Keratinocyte (primary cell): Measurements from ENCODE around the gene ASB16. TPM values are rescaled to one million over a fixed set of nuclear protein-coding genes. Genes with fewer than 3 reads are reported as not detected.

Experiments
- DNase-seq: peaks from one replicate; pipeline ENCODE4 v3.0.0-alpha.2; 2011; ENCODE audit warnings: low read depth, missing footprints, low spot score
- FAIRE-seq: peaks from 2 replicates; lab custom pipeline; 2011; peaks lifted over from hg19 to GRCh38; lab: Jason Lieb, UNC
- H2AFZ ChIP-seq: 2 replicates; pipeline ENCODE4 v1.6.0; 2012; ENCODE audit warnings: low read length, control low read depth, inconsistent platforms; ENCODE audit not compliant: control insufficient read depth
- H3K27ac ChIP-seq: 2 replicates; pipeline ENCODE4 v1.5.1; 2011; ENCODE audit warnings: low read length; ENCODE audit not compliant: control insufficient read depth, insufficient read depth
- H3K27me3 ChIP-seq: 3 replicates; pipeline ENCODE4 v1.6.0; 2011; ENCODE audit warnings: low read length; ENCODE audit not compliant: control insufficient read depth, insufficient read depth; ENCODE audit errors: extremely low read depth
- H3K36me3 ChIP-seq, 2 experiments: 2 replicates in 1 of 2; 3 replicates in 1 of 2; pipeline ENCODE4 v1.5.1; 2011; ENCODE audit warnings: low read length in 2 of 2, mild to moderate bottlenecking in 1 of 2; ENCODE audit not compliant: control insufficient read depth in 2 of 2, insufficient read depth in 2 of 2; ENCODE audit errors: extremely low read depth in 1 of 2
- H3K4me1 ChIP-seq: 3 replicates; pipeline ENCODE4 v1.5.1; 2011; ENCODE audit warnings: low read length; ENCODE audit not compliant: control insufficient read depth, insufficient read depth; ENCODE audit errors: extremely low read depth
- H3K4me2 ChIP-seq: 3 replicates; pipeline ENCODE4 v1.6.0; 2011; ENCODE audit warnings: low read depth, low read length; ENCODE audit not compliant: control insufficient read depth, insufficient read depth; ENCODE audit errors: extremely low read depth
- H3K4me3 ChIP-seq, 3 experiments: fragments of 200-600 bp in 1 of 3; sonication (generic) in 1 of 3; 2 replicates in 2 of 3; 3 replicates in 1 of 3; pipeline ENCODE4 v1.5.1; 2011 to 2016; ENCODE audit warnings: low read length in 3 of 3, mild to moderate bottlenecking in 3 of 3, control low read depth in 2 of 3, inconsistent platforms in 1 of 3, low read depth in 1 of 3, mixed read lengths in 1 of 3, mixed run types in 1 of 3, moderate library complexity in 1 of 3; ENCODE audit not compliant: control insufficient read depth in 2 of 3, insufficient read depth in 2 of 3; ENCODE audit errors: extremely low read depth in 1 of 3
- H3K79me2 ChIP-seq: 2 replicates; pipeline ENCODE4 v1.6.0; 2012; ENCODE audit warnings: low read length; ENCODE audit not compliant: control insufficient read depth, insufficient read depth
- H3K9ac ChIP-seq: 3 replicates; pipeline ENCODE4 v1.6.0; 2011; ENCODE audit warnings: low read length; ENCODE audit not compliant: control insufficient read depth, insufficient read depth; ENCODE audit errors: extremely low read depth
- H3K9me1 ChIP-seq: 3 replicates; pipeline ENCODE4 v1.6.0; 2011; ENCODE audit warnings: low read length; ENCODE audit not compliant: control insufficient read depth, insufficient read depth; ENCODE audit errors: extremely low read depth
- H3K9me3 ChIP-seq: 2 replicates; pipeline ENCODE4 v1.5.1; 2012; ENCODE audit warnings: low read depth, low read length; ENCODE audit not compliant: control insufficient read depth
- H4K20me1 ChIP-seq: 3 replicates; pipeline ENCODE4 v1.6.0; 2011; ENCODE audit warnings: low read length; ENCODE audit not compliant: control insufficient read depth, insufficient read depth; ENCODE audit errors: extremely low read depth
- EZH2 ChIP-seq: IDR thresholded peaks from one replicate; pipeline ENCODE4 v1.6.1; 2012; ENCODE audit warnings: inconsistent platforms, mild to moderate bottlenecking, low read length, moderate library complexity
- dilution Hi-C: fragments of 300-500 bp; cut with MboI; formaldehyde crosslinking; loops from one replicate; pipeline ENCODE4 v1.7.0; 2020; ENCODE audit warnings: low sequenced_read_pairs; ENCODE audit not compliant: extremely low pct_ligation_motif_present
- polyA plus RNA-seq, 5 experiments: library from polyadenylated mRNA; depleted of rRNA in 3 of 5; stranded (reverse) in 3 of 5; stranded (forward) in 1 of 5; unstranded in 1 of 5; fragments of >200 nt; gene quantifications; 1 replicate in 1 of 5; 2 replicates in 3 of 5; 3 replicates in 1 of 5; pipeline versions ENCODE4 v1.2.1 to v1.2.3, GENCODE V29; 2011 to 2012; ENCODE audit warnings: missing spikeins in 2 of 5, low read depth in 1 of 5, low replicate concordance in 1 of 5
- TF ChIP-seq, protein P1 (sequence below), 3 experiments: IDR thresholded peaks in 1 of 3; conservative IDR thresholded peaks in 1 of 3; optimal IDR thresholded peaks in 1 of 3; 2 replicates in 2 of 3; 3 replicates in 1 of 3; pipeline versions ENCODE3 to v1.5.1; 2011; ENCODE audit warnings: low read length in 3 of 3, mild to moderate bottlenecking in 3 of 3, moderate library complexity in 2 of 3, control low read depth in 1 of 3, inconsistent platforms in 1 of 3; ENCODE audit not compliant: insufficient read depth in 2 of 3; ENCODE audit errors: extremely low read depth in 1 of 3

ASB16 gene
- polyA plus RNA-seq, 1 donor (not counting 4 experiments of a cell fraction or from before 2014, with no cell fraction given) = not detected

DNA sequence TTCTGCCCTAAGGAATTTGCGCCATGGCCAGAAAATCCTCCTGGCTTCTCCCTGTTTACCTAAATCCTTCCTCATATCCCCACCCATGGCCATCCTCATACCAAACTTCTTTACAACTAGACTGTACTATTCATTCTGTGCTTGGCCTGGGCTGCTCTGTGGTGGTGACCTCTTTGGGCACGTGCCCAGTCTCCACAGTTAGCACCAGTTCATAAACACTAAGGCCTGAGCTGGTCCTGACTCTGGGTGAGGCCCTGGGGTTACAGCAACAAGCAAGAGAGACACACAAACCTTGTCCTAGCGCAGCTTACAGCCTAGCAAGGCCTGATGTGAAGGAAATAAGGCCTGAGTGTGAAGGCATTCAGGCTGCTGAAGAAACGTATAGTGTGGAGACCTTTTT lies 32.3 kb downstream of the ASB16 start:
- Histone ChIP-seq H3K9me3 (no peaks in the 10 kb centered on the region), H3K27ac (no peak overlapping the region), H3K36me3 (peaks cover 14% of the 10 kb centered on the region in 2 experiments), H3K79me2 (peaks cover 13% of the 10 kb centered on the region), H2AFZ (no peak overlapping the region), H3K4me2 (no peak overlapping the region), H3K4me3 (no peak overlapping the region), H3K9me1 (peaks cover 5% of the 10 kb centered on the region), H3K4me1 (peaks cover 37% of the 10 kb centered on the region), H4K20me1 (peaks cover 2% of the 10 kb centered on the region), H3K9ac (no peak overlapping the region), H3K27me3 (no peaks in the 10 kb centered on the region)
- DNase-seq (no peak), FAIRE-seq (no peak)
- dilution Hi-C loops = no loop called here
- TF ChIP-seq, protein P1, sequence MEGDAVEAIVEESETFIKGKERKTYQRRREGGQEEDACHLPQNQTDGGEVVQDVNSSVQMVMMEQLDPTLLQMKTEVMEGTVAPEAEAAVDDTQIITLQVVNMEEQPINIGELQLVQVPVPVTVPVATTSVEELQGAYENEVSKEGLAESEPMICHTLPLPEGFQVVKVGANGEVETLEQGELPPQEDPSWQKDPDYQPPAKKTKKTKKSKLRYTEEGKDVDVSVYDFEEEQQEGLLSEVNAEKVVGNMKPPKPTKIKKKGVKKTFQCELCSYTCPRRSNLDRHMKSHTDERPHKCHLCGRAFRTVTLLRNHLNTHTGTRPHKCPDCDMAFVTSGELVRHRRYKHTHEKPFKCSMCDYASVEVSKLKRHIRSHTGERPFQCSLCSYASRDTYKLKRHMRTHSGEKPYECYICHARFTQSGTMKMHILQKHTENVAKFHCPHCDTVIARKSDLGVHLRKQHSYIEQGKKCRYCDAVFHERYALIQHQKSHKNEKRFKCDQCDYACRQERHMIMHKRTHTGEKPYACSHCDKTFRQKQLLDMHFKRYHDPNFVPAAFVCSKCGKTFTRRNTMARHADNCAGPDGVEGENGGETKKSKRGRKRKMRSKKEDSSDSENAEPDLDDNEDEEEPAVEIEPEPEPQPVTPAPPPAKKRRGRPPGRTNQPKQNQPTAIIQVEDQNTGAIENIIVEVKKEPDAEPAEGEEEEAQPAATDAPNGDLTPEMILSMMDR (optimal IDR thresholded peaks at IDR 0.05 in 1 of 3, IDR thresholded peaks at IDR 0.05 in 1 of 3, conservative IDR thresholded peaks at IDR 0.05 in 1 of 3; ENCODE audit: extremely low read depth in 1 of 3, insufficient read depth in 2 of 3, low read length in 3 of 3) = no peak
- TF ChIP-seq EZH2 = no peak

- Histone ChIP-seq H3K27me3 (no peaks in the 10 kb centered on the region), H3K9ac (no peak overlapping the region), H3K79me2 (peaks cover 2% of the 10 kb centered on the region), H3K27ac (no peak overlapping the region), H2AFZ (no peak overlapping the region), H3K9me3 (no peaks in the 10 kb centered on the region), H4K20me1 (peaks cover 2% of the 10 kb centered on the region), H3K4me2 (peak overlapping the region; percentile 25), H3K9me1 (peaks cover 5% of the 10 kb centered on the region), H3K4me3 (no peak overlapping the region), H3K4me1 (peaks cover 38% of the 10 kb centered on the region), H3K36me3 (peaks cover 14 to 17% of the 10 kb centered on the region in 2 experiments)
- FAIRE-seq (peak; percentile 32), DNase-seq (no peak)
- TF ChIP-seq, protein P1 (optimal IDR thresholded peaks at IDR 0.05 in 1 of 3, IDR thresholded peaks at IDR 0.05 in 1 of 3, conservative IDR thresholded peaks at IDR 0.05 in 1 of 3; ENCODE audit: extremely low read depth in 1 of 3, insufficient read depth in 2 of 3, low read length in 3 of 3) = peak; percentile 58 to 82 (median 65)
- no peak for TF ChIP-seq EZH2
- dilution Hi-C loops = no loop called here
Observed at GRCh38 chr17:44203731-44204440, 33.4 kb downstream of the ASB16 start.
